ENCODE measurements around the gene NCAPD2.
"Not testable (repeated sequence)": the region's sequence is repeated elsewhere in the genome, so short reads cannot be mapped to it uniquely, and the experiment has no call there.

Gene NCAPD2

DNA sequence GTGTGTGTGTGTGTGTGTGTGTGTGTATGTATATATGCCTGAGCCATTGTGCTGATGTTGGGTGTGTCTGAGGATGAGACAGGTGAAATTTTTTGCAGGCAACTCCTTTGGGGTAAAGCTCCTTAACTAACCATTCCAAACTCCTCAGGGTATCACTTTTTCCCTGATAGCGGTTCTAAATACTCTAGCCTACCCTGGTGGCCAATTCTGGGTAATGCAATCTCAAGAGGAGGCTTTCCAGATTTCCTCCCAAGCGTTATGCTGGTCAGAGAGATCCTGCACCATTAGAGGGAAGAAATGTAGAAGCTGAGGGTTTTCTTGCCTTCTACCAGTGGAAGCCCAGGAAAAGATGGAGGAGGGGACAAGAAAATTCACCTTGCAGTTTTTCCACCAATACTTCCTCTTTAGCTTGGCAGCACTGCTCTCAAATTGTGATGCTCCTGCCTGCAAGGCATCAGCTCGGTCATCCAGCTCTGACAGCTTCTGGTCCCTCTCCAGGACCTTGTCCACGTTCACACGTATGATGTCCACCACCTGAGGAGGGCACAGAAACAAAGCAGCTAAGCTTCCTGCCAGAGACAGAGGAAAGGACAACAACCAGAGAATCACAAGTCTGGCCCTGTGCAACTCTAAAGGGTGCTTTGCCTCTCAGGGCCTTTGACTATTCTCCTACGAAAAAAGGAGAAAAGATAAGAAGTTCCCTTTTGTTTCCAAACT, 28.3 kb upstream of the NCAPD2 start:
- peak; percentile 24 for DNase-seq

- no peak for DNase-seq
These were observed 27.7 kb upstream of the NCAPD2 start for GRCh38 chr12:6466184-6466573.

- not testable (repeated sequence) for DNase-seq
These were observed 27.2 kb upstream of the NCAPD2 start for GRCh38 chr12:6466751-6467150.

GRCh38 chr12:6467571-6468282, 26.2 kb upstream of the NCAPD2 start:
- DNase-seq: not testable (repeated sequence)

DNA sequence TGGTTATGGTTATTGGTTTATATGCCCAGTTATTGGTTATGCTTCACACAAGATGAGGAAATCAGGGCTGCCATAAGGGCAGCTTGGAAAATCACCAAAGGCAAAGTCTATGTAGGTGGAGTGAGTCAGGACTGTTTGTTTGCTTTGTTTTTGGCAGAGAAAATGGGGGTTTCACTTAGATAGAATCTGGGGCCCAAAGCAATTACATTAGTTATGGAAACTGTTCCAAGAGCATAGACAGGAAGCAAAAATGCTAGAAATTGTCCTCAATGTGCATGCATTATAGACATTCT, 25.7 kb upstream of the NCAPD2 start:
- DNase-seq: no peak

DNA sequence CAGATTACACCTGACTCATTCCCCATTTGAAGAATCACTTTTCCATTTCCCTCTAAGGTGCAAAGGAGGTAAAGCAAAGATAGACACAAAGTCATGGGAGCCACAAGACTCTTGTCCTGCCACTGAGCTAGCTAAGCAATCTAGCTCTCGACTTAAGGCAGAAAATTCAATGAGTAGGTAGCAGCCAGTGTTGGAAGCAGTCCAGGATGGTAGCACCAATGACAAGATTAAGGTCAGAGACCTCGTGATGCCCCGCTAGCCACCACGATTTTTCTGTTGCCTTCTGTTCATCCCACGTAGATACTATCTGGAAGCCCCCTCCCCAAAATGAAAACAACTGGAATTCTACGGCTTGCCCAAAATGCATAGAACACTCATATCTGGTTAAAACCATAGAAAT, 24.8 kb upstream of the NCAPD2 start:
- DNase-seq: no peak

DNA sequence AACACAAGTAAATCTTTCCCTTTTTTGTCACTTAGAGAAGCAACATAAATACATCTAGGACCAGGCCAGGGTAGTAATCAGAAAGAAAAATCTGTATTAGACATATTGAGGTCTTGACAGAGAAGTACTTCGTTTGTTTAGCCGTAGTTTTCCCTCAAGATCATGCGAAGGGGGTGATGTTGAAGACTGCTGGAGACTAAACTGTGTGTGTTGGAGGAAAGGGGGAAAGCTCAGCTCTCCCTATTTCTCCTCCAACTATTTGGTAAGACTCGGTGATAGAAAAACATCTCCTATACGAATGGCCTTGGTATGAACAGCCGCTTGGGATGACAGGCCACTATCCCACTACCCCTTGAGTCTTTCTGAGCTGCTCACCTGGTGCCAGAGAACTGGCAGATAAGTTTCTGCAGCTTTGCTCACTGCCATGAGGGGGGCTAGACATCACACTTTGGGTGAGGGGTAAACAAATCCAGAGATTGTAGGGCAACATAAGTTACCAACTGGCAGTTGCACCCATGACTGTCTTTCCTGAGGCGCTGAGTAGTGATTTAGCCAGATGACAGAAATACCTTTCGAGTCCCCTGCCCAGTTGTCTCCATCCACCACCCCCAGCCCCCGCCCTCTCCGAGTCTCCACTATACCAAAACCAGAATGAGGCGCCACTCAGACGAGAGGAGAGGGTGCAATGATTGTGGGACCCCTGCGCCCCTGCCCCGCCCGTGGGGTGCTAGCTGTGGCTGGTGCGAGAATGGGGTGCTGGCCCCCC, 24.1 kb upstream of the NCAPD2 start:
- DNase-seq: no peak

- DNase-seq: peak; percentile 93
These were observed 23.3 kb upstream of the NCAPD2 start, which contains the start of gene VAMP1 for GRCh38 chr12:6470375-6471163. TSS of gene VAMP1 (minus strand) at chr12:6470677. CDS start at chr12:6470531, 146 bp downstream.

GRCh38 chr12:6471989-6472360, 21.9 kb upstream of the NCAPD2 start:
- no peak for DNase-seq

- no peak for DNase-seq
These were observed 21.4 kb upstream of the NCAPD2 start for GRCh38 chr12:6472491-6472890.

- not testable (repeated sequence) for DNase-seq
These were observed 18.5 kb upstream of the NCAPD2 start for GRCh38 chr12:6475233-6475975.

GRCh38 chr12:6476489-6476888, 17.4 kb upstream of the NCAPD2 start:
- no peak for DNase-seq

DNA sequence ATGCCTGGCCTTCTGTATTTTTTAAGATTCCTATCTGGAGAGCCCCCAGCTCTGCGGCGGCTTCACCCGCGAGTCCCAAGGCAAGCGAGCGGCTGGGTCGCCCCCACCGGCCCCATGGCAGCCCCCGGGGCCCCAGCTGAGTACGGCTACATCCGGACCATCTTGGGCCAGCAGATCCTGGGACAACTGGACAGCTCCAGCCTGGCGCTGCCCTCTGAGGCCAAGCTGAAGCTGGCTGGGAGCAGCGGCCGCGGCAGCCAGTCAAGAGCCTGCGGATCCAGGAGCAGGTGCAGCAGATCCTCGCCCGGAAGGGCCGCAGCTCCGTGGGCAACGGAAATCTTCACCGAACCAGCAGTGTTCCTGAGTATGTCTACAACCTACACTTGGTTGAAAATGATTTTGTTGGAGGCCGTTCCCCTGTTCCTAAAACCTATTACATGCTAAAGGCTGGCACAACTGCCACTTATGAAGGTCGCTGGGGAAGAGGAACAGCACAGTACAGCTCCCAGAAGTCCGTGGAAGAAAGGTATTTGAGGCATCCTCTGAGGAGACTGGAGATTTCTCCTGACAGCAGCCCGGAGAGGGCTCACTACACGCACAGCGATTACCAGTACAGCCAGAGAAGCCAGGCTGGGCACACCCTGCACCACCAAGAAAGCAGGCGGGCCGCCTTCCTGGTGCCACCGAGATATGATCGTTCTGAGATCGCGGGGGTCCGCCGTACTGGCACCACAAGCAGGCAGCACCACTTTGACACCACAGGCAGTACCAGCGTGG, 16.1 kb upstream of the NCAPD2 start:
- not testable (repeated sequence) for DNase-seq

- DNase-seq: no peak
These were observed 15.5 kb upstream of the NCAPD2 start for GRCh38 chr12:6478416-6478815.

DNA sequence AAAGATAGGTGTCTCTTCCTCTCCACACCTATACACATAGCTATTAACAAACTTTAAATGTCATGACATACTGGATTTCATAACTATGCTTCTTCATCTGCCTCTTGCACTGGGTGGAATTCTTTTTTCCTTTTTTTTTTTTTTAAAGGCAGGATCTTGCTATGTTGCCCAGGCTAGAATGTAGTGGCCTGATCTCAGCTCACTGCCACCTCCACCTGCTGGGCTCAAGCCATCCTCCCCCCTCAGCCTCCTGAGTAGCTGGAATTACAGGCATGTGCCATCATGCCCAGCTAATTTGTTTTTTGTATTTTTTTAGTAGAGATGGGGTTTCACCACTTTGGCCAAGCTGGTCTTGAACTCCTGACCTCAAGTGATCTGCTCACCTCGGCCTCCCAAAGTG, 5.7 kb upstream of the NCAPD2 start:
- no peak for DNase-seq

- no peak for DNase-seq
These were observed 4.5 kb upstream of the NCAPD2 start for GRCh38 chr12:6489449-6489848.

- not testable (repeated sequence) for DNase-seq
These were observed 3.2 kb upstream of the NCAPD2 start for GRCh38 chr12:6490673-6491072.

GRCh38 chr12:6492838-6493496, 935 bp upstream of the NCAPD2 start, which contains the start of gene MRPL51:
TSS of gene MRPL51 (minus strand) at chr12:6493262. CDS start at chr12:6493136, 126 bp downstream.
- peak; percentile 91 for DNase-seq

DNA sequence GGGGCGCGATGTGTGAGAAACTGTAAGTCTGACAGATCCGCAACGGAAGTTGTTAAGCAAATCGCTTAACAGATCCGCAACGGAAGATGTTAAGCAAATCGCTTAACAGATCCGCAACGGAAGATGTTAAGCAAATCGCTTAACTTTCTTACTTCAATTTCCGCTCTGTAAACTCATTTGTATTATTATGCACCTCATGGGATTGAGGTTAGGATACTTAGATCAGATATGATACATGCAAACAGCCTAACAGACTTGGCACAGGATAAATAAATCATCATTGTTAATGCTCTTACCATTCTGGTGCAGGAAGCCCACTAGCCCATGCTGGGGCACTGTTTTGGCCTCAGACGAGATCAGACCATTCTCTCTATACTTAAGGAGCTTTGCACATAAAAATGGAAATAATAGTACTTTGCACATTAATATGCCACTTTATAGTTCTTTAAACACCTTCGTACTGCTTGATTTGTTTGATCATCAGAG, 399 bp downstream of the NCAPD2 start:
- no peak for DNase-seq

DNA sequence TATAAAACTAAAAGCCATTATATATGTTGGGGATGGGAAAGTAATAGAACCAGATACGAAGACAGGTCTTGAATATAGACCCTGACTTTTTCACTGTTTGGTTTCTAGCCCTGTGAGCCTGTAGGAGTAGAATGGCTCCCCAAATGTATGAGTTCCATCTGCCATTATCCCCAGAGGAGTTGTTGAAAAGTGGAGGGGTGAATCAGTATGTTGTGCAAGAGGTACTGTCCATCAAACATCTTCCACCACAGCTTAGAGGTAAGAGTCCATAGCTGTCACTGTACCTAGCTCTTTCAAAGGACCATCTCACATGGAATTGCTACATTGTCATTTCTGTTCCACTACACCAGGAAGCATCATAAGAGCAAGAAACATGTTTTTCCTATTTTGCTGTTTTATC, 1.1 kb downstream of the NCAPD2 start:
- DNase-seq: no peak

DNA sequence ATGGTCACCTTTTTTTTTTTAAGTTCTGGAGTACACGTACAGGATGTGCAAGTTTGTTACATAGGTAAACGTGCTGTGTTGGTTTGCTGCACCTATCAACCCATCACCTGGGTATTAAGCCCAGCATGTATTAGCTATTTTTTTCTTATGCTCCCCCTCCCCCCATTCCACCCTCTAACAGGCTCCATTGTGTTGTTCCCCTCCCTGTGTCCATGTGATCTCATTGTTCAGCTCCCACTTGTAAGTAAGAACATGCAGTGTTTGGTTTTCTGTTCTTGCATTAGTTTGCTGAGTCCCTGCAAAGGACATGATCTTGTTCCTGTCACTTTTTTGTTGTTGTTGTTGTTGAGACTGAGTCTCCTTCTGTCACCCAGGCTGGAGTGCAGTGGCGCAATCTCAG, 3.4 kb downstream of the NCAPD2 start:
- not testable (repeated sequence) for DNase-seq

Measured in effector CD8-positive, alpha-beta T cell (primary cell).